HG02870 (cell line): ENCODE measurements around the gene SUB1.

Experiments
- ATAC-seq: cut with Tn5 transposase; IDR thresholded peaks from one replicate; pipeline ENCODE4 v1.9.1; 2021; ENCODE audit warnings: mild to moderate bottlenecking, moderate library complexity; ENCODE audit not compliant: unreplicated experiment

Gene SUB1

GRCh38 chr5:32638309-32638708 is 53.0 kb downstream of the SUB1 start:
- no peak for ATAC-seq

- no peak for ATAC-seq
Measured at GRCh38 chr5:32639943-32640342, 54.6 kb downstream of the SUB1 start.

- no peak for ATAC-seq
Measured at GRCh38 chr5:32642276-32643002, 57.1 kb downstream of the SUB1 start.

- no peak for ATAC-seq
Measured at GRCh38 chr5:32645246-32645645, 59.9 kb downstream of the SUB1 start.

- no peak for ATAC-seq
Measured at GRCh38 chr5:32646061-32646969, 61.0 kb downstream of the SUB1 start.

GRCh38 chr5:32651088-32651487 is 65.7 kb downstream of the SUB1 start:
- no peak for ATAC-seq

- ATAC-seq: no peak
Measured at GRCh38 chr5:32651638-32652037, 66.3 kb downstream of the SUB1 start.
